Measurements from ENCODE around the gene LEFTY1.

DNA sequence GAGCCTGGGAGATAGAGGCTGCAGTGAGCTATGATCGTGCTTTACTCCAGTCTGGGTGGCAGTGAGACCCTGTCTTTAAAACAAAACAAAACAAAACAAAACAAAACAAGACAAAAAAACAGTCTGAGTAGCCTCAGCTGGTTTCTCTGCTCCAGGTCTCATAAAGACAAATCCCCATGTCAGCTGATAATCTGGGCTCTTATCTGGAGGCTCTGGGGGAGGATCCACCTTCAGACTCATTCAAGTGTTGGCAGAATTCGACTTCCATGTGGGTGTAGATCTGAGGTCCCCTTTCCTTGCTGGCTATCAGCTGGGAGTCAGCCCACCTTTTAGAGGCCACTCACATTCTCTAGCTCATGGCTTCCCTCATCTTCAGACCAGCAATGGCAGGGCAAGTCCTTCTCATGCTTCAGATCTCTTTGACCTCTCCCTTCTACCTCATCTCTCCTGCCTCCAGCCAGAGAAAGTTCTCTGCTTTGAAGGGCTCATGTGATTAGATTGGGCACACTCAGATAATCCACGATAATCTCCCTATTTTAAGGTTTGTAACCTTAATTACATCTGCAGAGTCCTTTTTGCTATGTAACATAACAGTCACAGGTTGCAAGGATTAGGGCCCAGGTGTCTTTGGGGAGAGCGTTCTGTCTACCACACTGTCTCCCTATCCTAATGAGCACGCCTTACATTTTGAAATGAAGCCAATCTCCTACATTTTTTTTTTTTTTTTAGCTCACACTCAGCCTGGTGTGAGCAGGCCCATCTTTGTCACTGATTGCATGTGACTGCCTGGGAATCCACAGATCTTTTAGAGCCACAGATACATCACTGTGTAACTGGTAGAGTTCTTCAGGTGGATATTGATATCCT is 42.6 kb upstream of the LEFTY1 start:
- TF ChIP-seq, protein P1, sequence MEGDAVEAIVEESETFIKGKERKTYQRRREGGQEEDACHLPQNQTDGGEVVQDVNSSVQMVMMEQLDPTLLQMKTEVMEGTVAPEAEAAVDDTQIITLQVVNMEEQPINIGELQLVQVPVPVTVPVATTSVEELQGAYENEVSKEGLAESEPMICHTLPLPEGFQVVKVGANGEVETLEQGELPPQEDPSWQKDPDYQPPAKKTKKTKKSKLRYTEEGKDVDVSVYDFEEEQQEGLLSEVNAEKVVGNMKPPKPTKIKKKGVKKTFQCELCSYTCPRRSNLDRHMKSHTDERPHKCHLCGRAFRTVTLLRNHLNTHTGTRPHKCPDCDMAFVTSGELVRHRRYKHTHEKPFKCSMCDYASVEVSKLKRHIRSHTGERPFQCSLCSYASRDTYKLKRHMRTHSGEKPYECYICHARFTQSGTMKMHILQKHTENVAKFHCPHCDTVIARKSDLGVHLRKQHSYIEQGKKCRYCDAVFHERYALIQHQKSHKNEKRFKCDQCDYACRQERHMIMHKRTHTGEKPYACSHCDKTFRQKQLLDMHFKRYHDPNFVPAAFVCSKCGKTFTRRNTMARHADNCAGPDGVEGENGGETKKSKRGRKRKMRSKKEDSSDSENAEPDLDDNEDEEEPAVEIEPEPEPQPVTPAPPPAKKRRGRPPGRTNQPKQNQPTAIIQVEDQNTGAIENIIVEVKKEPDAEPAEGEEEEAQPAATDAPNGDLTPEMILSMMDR (IDR thresholded peaks at IDR 0.05): no peak
- TF ChIP-seq POLR2AphosphoS5 (IDR thresholded peaks at IDR 0.05): no peak
- no peak for TF ChIP-seq POLR2A (IDR thresholded peaks at IDR 0.05)
